Natural killer cell treated with Interleukin-12 subunit alpha and Interleukin-12 subunit beta and Interleukin-15 and Interleukin-18, amount 100 ng/mL, for 72 hours (primary cell): ENCODE measurements around the gene IFRD1. TPM values are rescaled to one million over a fixed set of nuclear protein-coding genes. Genes with fewer than 3 reads are reported as not detected.
"Not testable (repeated sequence)": the region's sequence is repeated elsewhere in the genome, so short reads cannot be mapped to it uniquely, and the experiment has no call there.

ENCODE experiments used
- ATAC-seq, 2 donors: fragments of 150-1000 bp; cut with Tn5 transposase in 1 of 2; sonication (Bioruptor Pico), chemical (Tn5 transposase) in 1 of 2; 2 replicates each; pipeline ENCODE4 v1.10.0; 2021
- DNase-seq: peaks from one replicate; pipeline ENCODE4 v3.0.0; 2022; ENCODE audit warnings: low spot score
- H3K27ac Mint-ChIP-seq, 2 donors: 1 replicate in 1 of 2; 2 replicates in 1 of 2; pipeline ENCODE4 v1.8.0; 2022; ENCODE audit warnings: mixed read lengths in 2 of 2, mild to moderate bottlenecking in 1 of 2, moderate library complexity in 1 of 2
- H3K27me3 Mint-ChIP-seq, 2 donors: 1 replicate in 1 of 2; 2 replicates in 1 of 2; pipeline ENCODE4 v1.8.0; 2022; ENCODE audit warnings: mixed read lengths in 2 of 2
- H3K36me3 Mint-ChIP-seq: one replicate; pipeline ENCODE4 v1.8.0; 2022; ENCODE audit warnings: mixed read lengths
- H3K4me1 Mint-ChIP-seq, 2 donors: 1 replicate in 1 of 2; 2 replicates in 1 of 2; pipeline ENCODE4 v1.8.0; 2022; ENCODE audit warnings: low read depth in 2 of 2, mixed read lengths in 2 of 2, mild to moderate bottlenecking in 1 of 2
- H3K4me3 Mint-ChIP-seq: one replicate; pipeline ENCODE4 v1.8.0; 2022; ENCODE audit warnings: mixed read lengths
- H3K9me3 Mint-ChIP-seq: 2 replicates; pipeline ENCODE4 v1.8.0; 2022; ENCODE audit warnings: mixed read lengths
- total RNA-seq, 2 donors: library from RNA; stranded (reverse); gene quantifications; one replicate each; pipeline ENCODE4 v1.2.3, GENCODE V29; 2022

IFRD1 gene
- total RNA-seq, 2 donors from 2014 or later, result 67.2 to 77.4 TPM

- Mint-ChIP-seq H3K9me3 (no peaks in the 10 kb centered on the region), H3K36me3 (no peaks in the 10 kb centered on the region), H3K4me1 (no peaks in the 10 kb centered on the region), H3K4me3 (no peak overlapping the region), H3K27me3 (peaks cover 2 to 25% of the 10 kb centered on the region in 2 donors), H3K27ac (no peak overlapping the region)
- ATAC-seq, result no peak
- DNase-seq, result no peak
These were observed 53.9 kb downstream of the IFRD1 start for GRCh38 chr7:112504093-112504695.

- Mint-ChIP-seq H3K9me3 (no peaks in the 10 kb centered on the region), H3K4me3 (no peak overlapping the region), H3K27me3 (peaks cover 7 to 25% of the 10 kb centered on the region in 2 donors), H3K4me1 (peaks cover 0 to 3% of the 10 kb centered on the region in 2 donors), H3K36me3 (no peaks in the 10 kb centered on the region), H3K27ac (no peak overlapping the region)
- DNase-seq (no peak), ATAC-seq (no peak)
These were observed 55.2 kb downstream of the IFRD1 start for GRCh38 chr7:112505495-112505894.

GRCh38 chr7:112508404-112508803, 58.1 kb downstream of the IFRD1 start:
- Mint-ChIP-seq H3K27me3 (peaks cover 13 to 28% of the 10 kb centered on the region in 2 donors), H3K4me3 (no peak overlapping the region), H3K4me1 (peaks cover 0 to 4% of the 10 kb centered on the region in 2 donors), H3K9me3 (no peaks in the 10 kb centered on the region), H3K36me3 (no peaks in the 10 kb centered on the region), H3K27ac (no peak overlapping the region)
- DNase-seq (no peak), ATAC-seq (no peak)

GRCh38 chr7:112509402-112509801, 59.1 kb downstream of the IFRD1 start:
- H3K36me3 Mint-ChIP-seq, result no peaks in the 10 kb centered on the region

GRCh38 chr7:112510001-112510742, 59.9 kb downstream of the IFRD1 start:
- H3K4me1 Mint-ChIP-seq, result peaks cover 0 to 4% of the 10 kb centered on the region in 2 donors
- H3K9me3 Mint-ChIP-seq, result no peaks in the 10 kb centered on the region
- no peak overlapping the region for H3K4me3 Mint-ChIP-seq
- ATAC-seq, result no peak
- peaks cover 13 to 18% of the 10 kb centered on the region in 2 donors for H3K27me3 Mint-ChIP-seq
- no peak for DNase-seq
- no peak overlapping the region for H3K27ac Mint-ChIP-seq
- H3K36me3 Mint-ChIP-seq, result no peaks in the 10 kb centered on the region

More at GRCh38 chr7:112509402-112509801, 59.1 kb downstream of the IFRD1 start:
- H3K27me3 Mint-ChIP-seq, result peaks cover 13 to 22% of the 10 kb centered on the region in 2 donors
- no peak overlapping the region for H3K4me3 Mint-ChIP-seq
- no peak overlapping the region for H3K27ac Mint-ChIP-seq
- H3K4me1 Mint-ChIP-seq, result peaks cover 0 to 4% of the 10 kb centered on the region in 2 donors
- DNase-seq, result no peak
- no peak for ATAC-seq
- no peaks in the 10 kb centered on the region for H3K9me3 Mint-ChIP-seq

- Mint-ChIP-seq H3K27ac (no peak overlapping the region), H3K4me1 (peaks cover 0 to 4% of the 10 kb centered on the region in 2 donors), H3K27me3 (peaks cover 15 to 22% of the 10 kb centered on the region in 2 donors), H3K9me3 (no peaks in the 10 kb centered on the region), H3K36me3 (no peaks in the 10 kb centered on the region), H3K4me3 (no peak overlapping the region)
- DNase-seq, result no peak
- no peak for ATAC-seq
These were observed 60.5 kb downstream of the IFRD1 start for GRCh38 chr7:112510743-112511110.

- no peak overlapping the region for H3K27ac Mint-ChIP-seq
These were observed 61.4 kb downstream of the IFRD1 start for GRCh38 chr7:112511451-112512202.

GRCh38 chr7:112512451-112513210, 62.4 kb downstream of the IFRD1 start:
- Mint-ChIP-seq H3K27ac (no peak overlapping the region), H3K27me3 (peaks cover 22 to 34% of the 10 kb centered on the region in 2 donors), H3K36me3 (no peaks in the 10 kb centered on the region), H3K4me3 (no peak overlapping the region), H3K4me1 (peaks cover 0 to 4% of the 10 kb centered on the region in 2 donors), H3K9me3 (no peaks in the 10 kb centered on the region)
- DNase-seq (no peak), ATAC-seq (no peak)

More at GRCh38 chr7:112511451-112512202, 61.4 kb downstream of the IFRD1 start:
- Mint-ChIP-seq H3K4me1 (peaks cover 0 to 4% of the 10 kb centered on the region in 2 donors), H3K4me3 (no peak overlapping the region), H3K9me3 (no peaks in the 10 kb centered on the region), H3K27me3 (peaks cover 16 to 24% of the 10 kb centered on the region in 2 donors), H3K36me3 (no peaks in the 10 kb centered on the region)
- ATAC-seq, result no peak
- no peak for DNase-seq

GRCh38 chr7:112515989-112516388, 65.7 kb downstream of the IFRD1 start:
- ATAC-seq (no peak), DNase-seq (no peak)
- no peaks in the 10 kb centered on the region for H3K4me1 Mint-ChIP-seq
- peaks cover 21 to 43% of the 10 kb centered on the region in 2 donors for H3K27me3 Mint-ChIP-seq
- no peaks in the 10 kb centered on the region for H3K36me3 Mint-ChIP-seq
- no peaks in the 10 kb centered on the region for H3K9me3 Mint-ChIP-seq
- H3K27ac Mint-ChIP-seq, result no peak overlapping the region
- H3K4me3 Mint-ChIP-seq, result no peak overlapping the region

GRCh38 chr7:112516418-112516817, 66.2 kb downstream of the IFRD1 start:
- not testable (repeated sequence) for H3K4me1 Mint-ChIP-seq

GRCh38 chr7:112517487-112517886, 67.2 kb downstream of the IFRD1 start:
- DNase-seq (no peak), ATAC-seq (no peak)
- peaks cover 20 to 44% of the 10 kb centered on the region in 2 donors for H3K27me3 Mint-ChIP-seq
- H3K9me3 Mint-ChIP-seq, result no peaks in the 10 kb centered on the region
- no peak overlapping the region for H3K4me3 Mint-ChIP-seq
- no peaks in the 10 kb centered on the region for H3K36me3 Mint-ChIP-seq
- H3K27ac Mint-ChIP-seq, result no peak overlapping the region
- H3K4me1 Mint-ChIP-seq, result no peaks in the 10 kb centered on the region

More at GRCh38 chr7:112516418-112516817, 66.2 kb downstream of the IFRD1 start:
- not testable (repeated sequence) for H3K36me3 Mint-ChIP-seq, H3K27ac Mint-ChIP-seq, ATAC-seq, H3K4me3 Mint-ChIP-seq, H3K9me3 Mint-ChIP-seq, DNase-seq
- peaks cover 21 to 42% of the 10 kb centered on the region in 2 donors for H3K27me3 Mint-ChIP-seq

GRCh38 chr7:112520787-112521186, 70.5 kb downstream of the IFRD1 start:
- no peak for ATAC-seq
- peaks cover 24 to 49% of the 10 kb centered on the region in 2 donors for H3K27me3 Mint-ChIP-seq

GRCh38 chr7:112521942-112522341, 71.7 kb downstream of the IFRD1 start:
- Mint-ChIP-seq H3K4me3 (no peak overlapping the region), H3K27me3 (peaks cover 22 to 48% of the 10 kb centered on the region in 2 donors), H3K9me3 (no peaks in the 10 kb centered on the region), H3K4me1 (no peaks in the 10 kb centered on the region), H3K36me3 (no peaks in the 10 kb centered on the region), H3K27ac (no peak overlapping the region)
- DNase-seq (no peak), ATAC-seq (no peak)

More at GRCh38 chr7:112520787-112521186, 70.5 kb downstream of the IFRD1 start:
- H3K27ac Mint-ChIP-seq, result no peak overlapping the region
- H3K9me3 Mint-ChIP-seq, result no peaks in the 10 kb centered on the region
- DNase-seq, result no peak
- H3K36me3 Mint-ChIP-seq, result no peaks in the 10 kb centered on the region
- H3K4me1 Mint-ChIP-seq, result no peaks in the 10 kb centered on the region
- no peak overlapping the region for H3K4me3 Mint-ChIP-seq
